ENCODE results near the gene EPGN. TPM values are rescaled to one million over a fixed set of nuclear protein-coding genes. Genes with fewer than 3 reads are reported as not detected.

Gene EPGN
- total and polyA plus RNA-seq, 2 of the 8 experiments (the other 6 are each of a cell fraction or from before 2014, with no cell fraction given), result not detected

DNA sequence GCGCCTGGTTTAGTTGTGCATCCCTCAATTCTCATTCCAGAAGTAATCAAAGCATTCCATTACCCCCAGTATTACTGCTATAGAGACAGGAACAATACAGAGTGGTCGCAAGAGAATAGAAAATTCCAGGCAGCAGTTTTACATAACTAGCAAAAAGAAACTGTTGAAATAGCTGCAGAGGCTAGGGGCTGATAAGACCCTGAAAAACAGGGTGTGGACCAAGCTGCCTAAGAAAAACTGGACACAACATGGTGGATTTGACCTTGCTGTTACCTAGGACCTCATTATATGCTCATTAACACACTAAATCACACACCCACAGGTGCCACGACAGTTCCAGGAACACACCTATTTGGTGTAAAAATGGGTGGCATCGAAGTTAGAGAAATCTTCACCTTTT is 15.4 kb downstream of the EPGN start (continued):
- TF ChIP-seq RFX5 (IDR thresholded peaks at IDR 0.05; ENCODE audit: borderline replicate concordance, low read depth, low read length), result no peak
- TF ChIP-seq, protein P1, sequence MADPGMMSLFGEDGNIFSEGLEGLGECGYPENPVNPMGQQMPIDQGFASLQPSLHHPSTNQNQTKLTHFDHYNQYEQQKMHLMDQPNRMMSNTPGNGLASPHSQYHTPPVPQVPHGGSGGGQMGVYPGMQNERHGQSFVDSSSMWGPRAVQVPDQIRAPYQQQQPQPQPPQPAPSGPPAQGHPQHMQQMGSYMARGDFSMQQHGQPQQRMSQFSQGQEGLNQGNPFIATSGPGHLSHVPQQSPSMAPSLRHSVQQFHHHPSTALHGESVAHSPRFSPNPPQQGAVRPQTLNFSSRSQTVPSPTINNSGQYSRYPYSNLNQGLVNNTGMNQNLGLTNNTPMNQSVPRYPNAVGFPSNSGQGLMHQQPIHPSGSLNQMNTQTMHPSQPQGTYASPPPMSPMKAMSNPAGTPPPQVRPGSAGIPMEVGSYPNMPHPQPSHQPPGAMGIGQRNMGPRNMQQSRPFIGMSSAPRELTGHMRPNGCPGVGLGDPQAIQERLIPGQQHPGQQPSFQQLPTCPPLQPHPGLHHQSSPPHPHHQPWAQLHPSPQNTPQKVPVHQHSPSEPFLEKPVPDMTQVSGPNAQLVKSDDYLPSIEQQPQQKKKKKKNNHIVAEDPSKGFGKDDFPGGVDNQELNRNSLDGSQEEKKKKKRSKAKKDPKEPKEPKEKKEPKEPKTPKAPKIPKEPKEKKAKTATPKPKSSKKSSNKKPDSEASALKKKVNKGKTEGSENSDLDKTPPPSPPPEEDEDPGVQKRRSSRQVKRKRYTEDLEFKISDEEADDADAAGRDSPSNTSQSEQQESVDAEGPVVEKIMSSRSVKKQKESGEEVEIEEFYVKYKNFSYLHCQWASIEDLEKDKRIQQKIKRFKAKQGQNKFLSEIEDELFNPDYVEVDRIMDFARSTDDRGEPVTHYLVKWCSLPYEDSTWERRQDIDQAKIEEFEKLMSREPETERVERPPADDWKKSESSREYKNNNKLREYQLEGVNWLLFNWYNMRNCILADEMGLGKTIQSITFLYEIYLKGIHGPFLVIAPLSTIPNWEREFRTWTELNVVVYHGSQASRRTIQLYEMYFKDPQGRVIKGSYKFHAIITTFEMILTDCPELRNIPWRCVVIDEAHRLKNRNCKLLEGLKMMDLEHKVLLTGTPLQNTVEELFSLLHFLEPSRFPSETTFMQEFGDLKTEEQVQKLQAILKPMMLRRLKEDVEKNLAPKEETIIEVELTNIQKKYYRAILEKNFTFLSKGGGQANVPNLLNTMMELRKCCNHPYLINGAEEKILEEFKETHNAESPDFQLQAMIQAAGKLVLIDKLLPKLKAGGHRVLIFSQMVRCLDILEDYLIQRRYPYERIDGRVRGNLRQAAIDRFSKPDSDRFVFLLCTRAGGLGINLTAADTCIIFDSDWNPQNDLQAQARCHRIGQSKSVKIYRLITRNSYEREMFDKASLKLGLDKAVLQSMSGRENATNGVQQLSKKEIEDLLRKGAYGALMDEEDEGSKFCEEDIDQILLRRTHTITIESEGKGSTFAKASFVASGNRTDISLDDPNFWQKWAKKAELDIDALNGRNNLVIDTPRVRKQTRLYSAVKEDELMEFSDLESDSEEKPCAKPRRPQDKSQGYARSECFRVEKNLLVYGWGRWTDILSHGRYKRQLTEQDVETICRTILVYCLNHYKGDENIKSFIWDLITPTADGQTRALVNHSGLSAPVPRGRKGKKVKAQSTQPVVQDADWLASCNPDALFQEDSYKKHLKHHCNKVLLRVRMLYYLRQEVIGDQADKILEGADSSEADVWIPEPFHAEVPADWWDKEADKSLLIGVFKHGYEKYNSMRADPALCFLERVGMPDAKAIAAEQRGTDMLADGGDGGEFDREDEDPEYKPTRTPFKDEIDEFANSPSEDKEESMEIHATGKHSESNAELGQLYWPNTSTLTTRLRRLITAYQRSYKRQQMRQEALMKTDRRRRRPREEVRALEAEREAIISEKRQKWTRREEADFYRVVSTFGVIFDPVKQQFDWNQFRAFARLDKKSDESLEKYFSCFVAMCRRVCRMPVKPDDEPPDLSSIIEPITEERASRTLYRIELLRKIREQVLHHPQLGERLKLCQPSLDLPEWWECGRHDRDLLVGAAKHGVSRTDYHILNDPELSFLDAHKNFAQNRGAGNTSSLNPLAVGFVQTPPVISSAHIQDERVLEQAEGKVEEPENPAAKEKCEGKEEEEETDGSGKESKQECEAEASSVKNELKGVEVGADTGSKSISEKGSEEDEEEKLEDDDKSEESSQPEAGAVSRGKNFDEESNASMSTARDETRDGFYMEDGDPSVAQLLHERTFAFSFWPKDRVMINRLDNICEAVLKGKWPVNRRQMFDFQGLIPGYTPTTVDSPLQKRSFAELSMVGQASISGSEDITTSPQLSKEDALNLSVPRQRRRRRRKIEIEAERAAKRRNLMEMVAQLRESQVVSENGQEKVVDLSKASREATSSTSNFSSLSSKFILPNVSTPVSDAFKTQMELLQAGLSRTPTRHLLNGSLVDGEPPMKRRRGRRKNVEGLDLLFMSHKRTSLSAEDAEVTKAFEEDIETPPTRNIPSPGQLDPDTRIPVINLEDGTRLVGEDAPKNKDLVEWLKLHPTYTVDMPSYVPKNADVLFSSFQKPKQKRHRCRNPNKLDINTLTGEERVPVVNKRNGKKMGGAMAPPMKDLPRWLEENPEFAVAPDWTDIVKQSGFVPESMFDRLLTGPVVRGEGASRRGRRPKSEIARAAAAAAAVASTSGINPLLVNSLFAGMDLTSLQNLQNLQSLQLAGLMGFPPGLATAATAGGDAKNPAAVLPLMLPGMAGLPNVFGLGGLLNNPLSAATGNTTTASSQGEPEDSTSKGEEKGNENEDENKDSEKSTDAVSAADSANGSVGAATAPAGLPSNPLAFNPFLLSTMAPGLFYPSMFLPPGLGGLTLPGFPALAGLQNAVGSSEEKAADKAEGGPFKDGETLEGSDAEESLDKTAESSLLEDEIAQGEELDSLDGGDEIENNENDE (IDR thresholded peaks at IDR 0.05; ENCODE audit: insufficient replicate concordance, low read length), result no peak
- TF ChIP-seq JUN (IDR thresholded peaks at IDR 0.05; ENCODE audit: low read depth, low read length), result no peak

All from H1 (cell line).